Spleen (tissue), 7 donors: Measurements from ENCODE around the gene FXYD6.

Source experiments
- POLR2A ChIP-seq, 3 donors: fragments of 450-650 bp; IDR thresholded peaks; one replicate each; pipeline ENCODE4 v1.5.1; 2017; ENCODE audit warnings: antibody characterized with exemption in 3 of 3, mild to moderate bottlenecking in 1 of 3
- TF ChIP-seq, protein P1 (sequence below), 11 experiments: fragments of 200-600 bp in 7 of 11; fragments of 450-650 bp in 4 of 11; sonication (generic) in 4 of 11; IDR thresholded peaks in 8 of 11; conservative IDR thresholded peaks in 3 of 11; 1 replicate in 7 of 11; 2 replicates in 4 of 11; pipeline versions ENCODE4 v1.4.0 to v1.8.0; 2016 to 2021; ENCODE audit warnings: antibody characterized with exemption in 11 of 11, inconsistent platforms in 4 of 11, mild to moderate bottlenecking in 1 of 11
- donor health status: DM: no; HTN: no; CAD: no; lungs with moderate emphysema.
- donor health status: DM: no; HTN: no; CAD: no.
- donor health status: DM: no; HTN: no; CAD: no.

- TF ChIP-seq, protein P1, sequence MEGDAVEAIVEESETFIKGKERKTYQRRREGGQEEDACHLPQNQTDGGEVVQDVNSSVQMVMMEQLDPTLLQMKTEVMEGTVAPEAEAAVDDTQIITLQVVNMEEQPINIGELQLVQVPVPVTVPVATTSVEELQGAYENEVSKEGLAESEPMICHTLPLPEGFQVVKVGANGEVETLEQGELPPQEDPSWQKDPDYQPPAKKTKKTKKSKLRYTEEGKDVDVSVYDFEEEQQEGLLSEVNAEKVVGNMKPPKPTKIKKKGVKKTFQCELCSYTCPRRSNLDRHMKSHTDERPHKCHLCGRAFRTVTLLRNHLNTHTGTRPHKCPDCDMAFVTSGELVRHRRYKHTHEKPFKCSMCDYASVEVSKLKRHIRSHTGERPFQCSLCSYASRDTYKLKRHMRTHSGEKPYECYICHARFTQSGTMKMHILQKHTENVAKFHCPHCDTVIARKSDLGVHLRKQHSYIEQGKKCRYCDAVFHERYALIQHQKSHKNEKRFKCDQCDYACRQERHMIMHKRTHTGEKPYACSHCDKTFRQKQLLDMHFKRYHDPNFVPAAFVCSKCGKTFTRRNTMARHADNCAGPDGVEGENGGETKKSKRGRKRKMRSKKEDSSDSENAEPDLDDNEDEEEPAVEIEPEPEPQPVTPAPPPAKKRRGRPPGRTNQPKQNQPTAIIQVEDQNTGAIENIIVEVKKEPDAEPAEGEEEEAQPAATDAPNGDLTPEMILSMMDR (IDR thresholded peaks at IDR 0.05 in 8 of 11, conservative IDR thresholded peaks at IDR 0.05 in 3 of 11) = no peak
- TF ChIP-seq POLR2A (IDR thresholded peaks at IDR 0.05) = no peak
Measured at GRCh38 chr11:117857734-117858414, 18.6 kb downstream of the FXYD6 start.
